CD4-positive, alpha-beta T cell treated with Interleukin-15 for 1 hour (primary cell): ENCODE data around the gene CDK14.

Source experiments
- DNase-seq: peaks from one replicate; pipeline ENCODE4 v3.0.0-alpha.2; 2020

Gene CDK14

DNA sequence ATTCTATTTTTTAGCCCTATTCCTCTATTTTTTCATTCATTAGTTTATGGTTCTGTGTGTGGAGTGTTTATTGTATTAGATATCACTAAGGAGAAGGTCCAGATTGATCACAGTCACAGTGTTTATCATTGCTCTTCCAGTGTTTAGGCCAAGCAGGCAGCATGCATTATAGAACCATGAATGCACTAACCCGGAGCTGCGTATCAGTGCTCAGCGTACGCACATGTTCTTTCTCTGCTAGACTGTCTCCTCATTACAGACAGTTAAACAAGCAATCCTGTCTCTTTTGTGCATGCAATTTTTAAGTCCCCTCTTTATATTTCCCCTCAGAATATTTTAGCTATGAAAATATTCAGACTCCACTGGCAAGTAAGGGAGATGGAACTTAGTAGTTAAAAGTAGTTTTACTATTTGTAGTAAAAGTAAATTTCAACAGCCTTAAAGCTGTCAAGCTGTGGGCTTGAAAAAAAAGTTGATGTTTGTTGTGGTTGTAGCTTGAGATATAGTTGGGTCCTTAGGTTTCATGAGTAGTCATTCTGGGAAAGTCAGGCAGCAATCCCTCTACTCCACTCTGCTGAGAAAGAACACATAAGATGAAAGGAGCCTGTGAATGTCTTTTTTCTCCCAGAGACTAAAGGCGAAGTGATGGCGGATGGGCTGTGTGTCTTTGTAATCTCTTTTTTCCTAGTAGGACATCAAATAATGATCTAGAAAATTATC is 260.4 kb downstream of the CDK14 start:
- no peak for DNase-seq

- no peak for DNase-seq
Observed at GRCh38 chr7:90857603-90858002, 261.5 kb downstream of the CDK14 start.

GRCh38 chr7:90858546-90858945 is 262.4 kb downstream of the CDK14 start:
- no peak for DNase-seq

DNA sequence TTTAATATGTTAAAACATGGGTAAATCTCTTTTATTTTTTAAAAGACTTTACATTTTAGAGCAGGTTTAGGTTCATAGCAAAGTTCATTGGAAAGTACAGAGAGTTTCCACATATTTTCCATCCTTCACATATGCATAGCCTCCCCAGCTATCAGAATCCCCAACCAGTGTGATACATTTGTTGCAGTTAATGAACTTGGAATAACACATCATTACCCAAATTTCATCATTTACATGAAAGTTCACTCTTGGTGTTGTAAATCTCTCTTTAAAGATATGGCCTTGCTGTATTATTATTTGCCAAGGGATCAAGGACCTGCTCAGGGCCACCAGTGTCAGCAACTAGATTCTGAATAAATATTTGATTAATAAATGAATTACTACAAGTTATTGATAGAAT is 263.4 kb downstream of the CDK14 start:
- DNase-seq, result no peak

DNA sequence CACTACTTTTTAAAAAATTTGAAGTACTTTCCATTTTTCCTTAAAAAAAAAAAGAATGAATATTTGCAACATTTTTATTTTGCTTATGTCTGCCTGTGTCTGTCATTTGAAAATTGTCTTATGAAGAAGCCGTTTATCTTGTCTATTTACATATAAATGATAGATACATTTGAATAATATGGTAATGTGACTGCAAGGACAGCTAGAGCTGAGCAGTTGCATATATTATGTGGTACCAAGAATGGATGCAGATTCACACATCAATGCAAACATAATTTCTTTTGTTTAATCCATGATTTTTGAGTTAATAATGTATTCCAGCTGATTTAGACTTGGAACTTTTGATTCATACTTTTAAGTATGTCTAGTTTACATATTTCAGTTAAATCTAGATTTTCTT is 268.0 kb downstream of the CDK14 start:
- no peak for DNase-seq

DNA sequence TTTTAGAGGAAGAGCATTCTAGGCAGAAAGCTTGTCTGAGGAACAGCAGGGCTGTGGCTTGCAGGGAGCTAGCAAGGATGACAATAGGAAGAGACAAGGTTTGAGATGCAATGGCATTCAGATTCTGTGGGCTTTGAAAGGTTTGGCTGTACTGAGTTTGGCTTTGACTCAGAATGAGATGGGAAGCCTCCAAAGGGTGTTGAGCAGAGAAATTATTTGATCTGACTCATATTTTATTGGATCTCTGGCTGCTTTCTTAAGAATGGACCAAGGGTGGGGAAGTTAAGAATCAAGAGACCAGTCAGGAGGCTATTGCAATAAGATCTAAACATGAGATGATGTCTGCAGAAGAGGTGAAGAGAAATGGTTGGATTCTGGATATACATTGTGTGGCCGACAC is 273.2 kb downstream of the CDK14 start:
- DNase-seq, result no peak

DNA sequence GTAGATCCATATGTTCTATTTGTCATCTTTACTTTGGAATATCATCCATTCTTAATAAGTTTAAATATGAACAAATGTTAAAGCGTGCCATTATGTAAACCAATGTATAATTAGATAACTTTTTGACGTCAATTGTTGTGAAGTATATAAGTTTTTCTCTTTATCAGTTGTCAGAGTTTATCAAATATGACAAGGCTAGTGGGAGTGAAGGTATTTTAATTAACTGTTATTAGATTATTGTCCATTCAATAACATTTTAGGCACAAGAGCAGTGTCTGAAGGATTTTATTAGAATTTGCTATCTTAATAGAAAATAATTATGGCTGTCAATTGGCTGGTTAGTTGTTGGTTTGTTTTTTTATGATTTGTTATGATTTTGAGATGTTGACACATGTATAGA is 280.6 kb downstream of the CDK14 start:
- no peak for DNase-seq

- no peak for DNase-seq
Observed at GRCh38 chr7:90877201-90877600, 281.1 kb downstream of the CDK14 start.

- DNase-seq, result no peak
Observed at GRCh38 chr7:90879924-90880323, 283.8 kb downstream of the CDK14 start.

DNA sequence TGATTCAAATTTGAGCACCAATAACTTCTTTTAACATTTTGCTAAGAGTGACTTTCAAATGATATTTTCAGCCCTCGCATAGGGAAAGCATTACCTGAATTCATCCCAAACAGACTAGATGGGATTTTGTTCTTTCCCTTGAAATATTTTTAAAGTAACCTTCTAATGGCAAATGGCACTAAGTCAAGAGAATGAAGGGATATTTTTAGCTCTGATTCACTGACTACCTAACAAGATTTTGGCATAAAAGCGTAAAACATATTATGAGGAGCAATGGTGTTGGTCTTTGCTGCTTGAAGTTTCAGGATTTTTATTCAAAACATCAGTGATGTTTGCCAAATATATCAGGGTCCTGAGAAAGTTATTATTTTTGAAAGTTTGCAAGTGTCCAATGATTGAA is 290.3 kb downstream of the CDK14 start:
- no peak for DNase-seq

DNA sequence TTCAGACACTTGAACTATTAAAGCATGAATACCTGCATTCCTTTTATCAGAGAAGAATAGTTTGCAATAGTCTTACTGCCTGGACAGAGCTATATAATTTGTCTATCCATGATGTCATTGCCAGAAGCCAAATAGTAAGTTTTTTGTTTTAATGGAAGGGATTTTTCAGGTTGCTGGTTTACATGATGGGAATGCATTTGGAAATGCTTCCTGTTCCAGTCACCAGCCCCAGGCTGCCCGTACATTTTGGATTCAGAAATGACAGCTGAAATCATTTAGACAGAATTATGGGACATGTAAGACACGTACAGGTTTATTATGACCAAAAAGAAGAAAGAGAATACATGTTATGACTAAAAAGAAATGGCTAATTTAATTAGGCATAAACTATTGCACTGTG is 293.1 kb downstream of the CDK14 start:
- DNase-seq, result no peak

DNA sequence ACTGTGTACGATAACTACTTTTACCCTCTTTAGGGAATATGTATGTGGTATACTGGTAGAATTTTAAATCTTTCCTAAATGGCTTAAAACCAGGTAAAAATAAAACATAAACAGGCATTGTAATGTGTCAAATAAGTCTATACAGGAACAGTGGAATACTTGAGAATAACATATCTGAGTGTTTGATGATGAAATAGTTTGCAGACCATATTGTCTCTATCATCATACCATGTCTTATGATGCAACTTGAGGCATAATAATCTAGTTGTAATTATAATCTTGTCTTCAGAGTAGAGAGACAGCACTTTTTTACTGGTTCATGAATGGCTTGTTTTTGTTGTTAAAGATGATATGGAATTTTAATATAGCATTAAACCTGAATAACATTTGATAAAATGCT is 293.5 kb downstream of the CDK14 start:
- no peak for DNase-seq

- DNase-seq, result no peak
Observed at GRCh38 chr7:90891529-90891928, 295.4 kb downstream of the CDK14 start.

GRCh38 chr7:90892213-90892612 is 296.1 kb downstream of the CDK14 start:
- DNase-seq, result no peak

- no peak for DNase-seq
Observed at GRCh38 chr7:90894122-90894521, 298.0 kb downstream of the CDK14 start.

- no peak for DNase-seq
Observed at GRCh38 chr7:90896458-90896857, 300.3 kb downstream of the CDK14 start.

- no peak for DNase-seq
Observed at GRCh38 chr7:90897961-90898469, 301.9 kb downstream of the CDK14 start.

DNA sequence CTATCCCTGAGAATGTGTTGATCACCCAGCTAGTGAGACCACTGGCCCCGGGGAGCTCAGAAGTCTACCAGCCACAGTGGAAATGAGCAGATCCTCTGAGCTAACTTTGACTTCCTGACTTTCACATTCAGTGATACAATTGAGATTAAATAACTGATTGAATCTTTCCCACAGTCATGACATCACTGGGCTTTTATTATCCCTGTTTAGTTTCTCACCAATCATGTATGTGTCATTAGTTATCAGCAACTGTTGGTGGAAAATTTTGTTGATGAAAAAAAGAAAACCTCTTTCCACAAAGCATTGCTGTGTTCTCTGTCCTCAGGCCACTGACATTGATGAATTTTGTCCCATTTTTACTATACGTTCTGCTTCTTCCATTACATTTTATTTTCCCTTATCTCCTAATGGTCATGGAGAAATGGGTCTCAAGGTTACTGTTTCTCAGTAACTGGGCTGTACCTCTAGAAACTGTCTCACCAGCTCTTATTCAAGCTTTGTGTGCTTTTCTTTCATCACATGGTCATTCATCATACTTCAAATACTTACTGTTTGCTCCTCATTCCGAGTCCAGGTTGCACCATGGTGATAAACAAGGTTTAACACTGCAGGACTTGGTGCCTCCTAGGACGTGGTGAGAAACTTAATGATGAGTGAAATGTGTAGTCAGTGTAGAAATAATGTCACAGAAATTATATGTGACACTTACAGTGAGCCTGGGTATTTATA is 304.7 kb downstream of the CDK14 start:
- no peak for DNase-seq

DNA sequence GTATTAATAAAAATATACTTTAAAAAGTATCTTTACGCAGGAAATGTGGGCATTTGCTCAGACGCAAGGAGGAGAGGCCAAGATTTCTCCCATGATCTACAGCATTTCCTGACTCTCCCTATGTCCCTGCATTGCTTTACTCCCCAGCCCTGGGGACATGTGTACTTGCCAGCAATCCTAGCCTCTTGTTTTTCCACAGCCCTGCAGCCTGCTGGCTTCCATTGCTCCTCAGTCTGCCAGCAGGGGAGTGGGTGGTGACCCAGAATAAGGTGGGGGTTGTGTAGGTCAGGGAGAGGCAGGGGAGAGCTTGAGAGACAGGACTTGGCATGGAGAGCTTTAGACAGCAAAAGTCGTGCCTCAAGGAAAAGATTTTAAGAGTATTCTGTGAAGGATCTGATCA is 307.7 kb downstream of the CDK14 start:
- DNase-seq, result no peak

DNA sequence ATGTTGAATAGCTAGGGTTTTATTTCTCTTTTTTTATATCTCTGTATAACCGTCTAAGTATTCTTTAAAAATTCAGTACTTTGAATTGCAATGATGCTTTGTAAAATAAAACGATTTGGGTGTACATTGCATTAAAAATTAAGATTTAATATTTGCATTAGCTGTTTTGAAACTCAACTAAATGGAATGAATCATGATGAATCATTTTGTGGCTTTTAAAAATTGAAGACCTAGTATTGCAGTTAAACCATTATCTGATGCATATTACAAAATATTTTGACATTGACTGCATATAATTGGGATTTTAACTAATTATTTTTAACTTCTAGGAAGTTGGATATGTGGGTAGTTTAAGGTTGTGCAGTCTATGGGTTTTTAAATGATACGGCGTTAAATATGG is 314.0 kb downstream of the CDK14 start:
- DNase-seq, result no peak

GRCh38 chr7:90916319-90916718 is 320.2 kb downstream of the CDK14 start:
- no peak for DNase-seq

GRCh38 chr7:90917539-90917938 is 321.4 kb downstream of the CDK14 start:
- DNase-seq, result no peak

- DNase-seq, result no peak
Observed at GRCh38 chr7:90918303-90918702, 322.2 kb downstream of the CDK14 start.

DNA sequence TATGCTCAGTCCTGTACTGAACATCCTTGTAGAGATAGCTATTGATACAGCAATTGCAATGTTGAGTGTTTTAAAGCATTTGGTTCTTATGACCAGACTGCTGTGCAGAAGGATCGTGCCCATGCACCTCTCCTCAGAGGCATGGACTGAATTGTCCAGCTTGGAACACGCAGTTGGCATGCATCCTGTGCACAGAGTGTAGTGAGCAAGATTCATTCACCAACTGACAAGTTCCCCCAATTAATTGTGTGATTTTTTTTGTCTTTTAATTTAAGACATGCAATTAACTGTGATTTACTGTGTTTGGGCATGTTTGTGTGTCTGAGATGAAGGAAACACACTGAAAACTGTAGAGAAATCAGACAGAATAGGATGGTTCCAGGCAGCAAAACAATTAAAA is 323.7 kb downstream of the CDK14 start:
- no peak for DNase-seq

DNA sequence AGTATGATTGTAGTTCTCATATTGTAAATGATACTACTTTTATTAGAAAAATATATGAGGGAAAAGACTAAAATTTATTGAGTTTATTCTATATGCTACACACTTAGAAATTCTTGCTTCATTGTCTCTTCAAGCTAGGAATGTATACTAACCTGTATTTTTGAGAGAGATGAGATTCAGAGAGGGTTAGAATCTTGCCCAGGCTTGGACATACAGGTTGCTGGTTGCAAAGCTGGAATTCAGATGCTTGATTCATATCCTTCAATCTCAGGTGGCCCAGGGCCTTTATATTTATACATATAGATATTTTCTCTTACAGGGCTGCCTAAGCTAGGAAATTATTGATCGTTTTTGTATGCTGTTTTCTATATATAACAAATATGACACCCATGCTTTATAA is 324.2 kb downstream of the CDK14 start:
- no peak for DNase-seq
